ENCODE measurements around the gene RFTN1. TPM values are rescaled to one million over a fixed set of nuclear protein-coding genes. Genes with fewer than 3 reads are reported as not detected.

Gene RFTN1
- total and polyA plus RNA-seq, 2 experiments from 2014 or later = 3.3 to 7.2 TPM

- no peak for TF ChIP-seq ETS1 (IDR thresholded peaks at IDR 0.05)
- no peak for TF ChIP-seq ZNF331 (CRISPR knock-in tag; IDR thresholded peaks at IDR 0.05; ENCODE audit: low read depth)
- no peak for TF ChIP-seq REST (IDR thresholded peaks at IDR 0.05; ENCODE audit: unreplicated experiment)
These were observed 14.1 kb downstream of the RFTN1 start (continued) for GRCh38 chr3:16499351-16499750.

- DNase-seq (ENCODE audit: low spot score) = peak; percentile 76
- Histone ChIP-seq H2AFZ (no peak overlapping the region), H3K79me2 (replicated peaks; ENCODE audit: insufficient read depth) (no peaks in the 10 kb centered on the region)
These were observed 15.2 kb downstream of the RFTN1 start for GRCh38 chr3:16498130-16498890.

More at GRCh38 chr3:16498130-16498890, 15.2 kb downstream of the RFTN1 start:
- peak; percentile 90 for ATAC-seq
- Mint-ChIP-seq H3K9me3 (no peaks in the 10 kb centered on the region), H3K4me1 (peaks cover 31% of the 10 kb centered on the region), H3K4me3 (no peak overlapping the region; the same call in 2 of the 3 replicates), H3K36me3 (ENCODE audit: low read depth) (no peaks in the 10 kb centered on the region; the same call in 2 of the 3 replicates), H3K27ac (peak overlapping the region; percentile 17; the same call in 1 of the 2 replicates), H3K27me3 (ENCODE audit: insufficient read depth, low read depth, poor library complexity) (peaks cover 4% of the 10 kb centered on the region)
- Histone ChIP-seq H4K20me1 (replicated peaks; ENCODE audit: insufficient read depth) (no peaks in the 10 kb centered on the region), H3K4me2 (peak overlapping the region; percentile 12; the same call in 1 of the 2 replicates), H3F3A (replicated peaks; ENCODE audit: low read depth) (no peaks in the 10 kb centered on the region), H3K9me2 (ENCODE audit: insufficient read depth) (peaks cover 7% of the 10 kb centered on the region; the same call in 1 of the 2 replicates), H3K27me3 (ENCODE audit: insufficient read depth) (no peaks in the 10 kb centered on the region), H3K27ac (ENCODE audit: low read depth) (no peak overlapping the region), H3K4me1 (ENCODE audit: insufficient read depth) (peaks cover 29% of the 10 kb centered on the region), H3K36me3 (ENCODE audit: insufficient read depth) (no peaks in the 10 kb centered on the region; the same call in 1 of the 2 replicates), H3K4me3 (no peak overlapping the region)
- TF ChIP-seq ZNF462 (CRISPR knock-in tag; IDR thresholded peaks at IDR 0.05) = no peak

Data from GM23338 (cell line).